Measurements from ENCODE around the gene DLG2. TPM values are rescaled to one million over a fixed set of nuclear protein-coding genes. Genes with fewer than 3 reads are reported as not detected.

The DLG2 gene
- total RNA-seq, 4 donors from 2014 or later = 1.3 to 4.7 (median 2.4) TPM

- intact Hi-C loops (cut with DNase I; ENCODE audit: low total_unique reads) = no loop called here
- TF ChIP-seq CTCF (IDR thresholded peaks at IDR 0.05 in 4 of 5, conservative IDR thresholded peaks at IDR 0.05 in 1 of 5) = no peak
- no peak for TF ChIP-seq POLR2A (IDR thresholded peaks at IDR 0.05)
- Histone ChIP-seq H3K36me3 (no peaks in the 10 kb centered on the region), H3K27me3 (no peaks in the 10 kb centered on the region), H3K4me1 (no peaks in the 10 kb centered on the region), H3K4me3 (no peak overlapping the region), H3K27ac (no peak overlapping the region), H3K9me3 (no peaks in the 10 kb centered on the region)
- no peak for ATAC-seq
- in situ Hi-C loops (cut with MboI; ENCODE audit: low sequenced_read_pairs in 4 of 4) = no loop called here
- DNase-seq = no peak
These were observed 2080.8 kb downstream of the DLG2 start for GRCh38 chr11:83546368-83546767.

GRCh38 chr11:83545494-83546260, 2081.5 kb downstream of the DLG2 start:
- DNase-seq (no peak), ATAC-seq (no peak)
- Histone ChIP-seq H3K27me3 (no peaks in the 10 kb centered on the region), H3K36me3 (no peaks in the 10 kb centered on the region), H3K4me3 (no peak overlapping the region), H3K4me1 (no peaks in the 10 kb centered on the region), H3K27ac (no peak overlapping the region), H3K9me3 (no peaks in the 10 kb centered on the region)
- intact Hi-C loops (cut with DNase I; ENCODE audit: low total_unique reads) (no loop called here), in situ Hi-C loops (cut with MboI; ENCODE audit: low sequenced_read_pairs in 4 of 4) (no loop called here)
- no peak for TF ChIP-seq POLR2A (IDR thresholded peaks at IDR 0.05)
- no peak for TF ChIP-seq CTCF (IDR thresholded peaks at IDR 0.05 in 4 of 5, conservative IDR thresholded peaks at IDR 0.05 in 1 of 5)

- intact Hi-C loops (cut with DNase I; ENCODE audit: low total_unique reads) = no loop called here
- no peak for TF ChIP-seq POLR2A (IDR thresholded peaks at IDR 0.05)
- DNase-seq (no peak), ATAC-seq (no peak)
- Histone ChIP-seq H3K27ac (no peak overlapping the region), H3K27me3 (no peaks in the 10 kb centered on the region), H3K4me1 (no peaks in the 10 kb centered on the region), H3K36me3 (no peaks in the 10 kb centered on the region), H3K9me3 (no peaks in the 10 kb centered on the region), H3K4me3 (no peak overlapping the region)
- in situ Hi-C loops (cut with MboI; ENCODE audit: low sequenced_read_pairs in 4 of 4) = no loop called here
These were observed 2082.3 kb downstream of the DLG2 start for GRCh38 chr11:83544846-83545245.

- H3K4me3 ChIP-seq = no peak overlapping the region
These were observed 2083.3 kb downstream of the DLG2 start for GRCh38 chr11:83543706-83544439.

More at GRCh38 chr11:83543706-83544439, 2083.3 kb downstream of the DLG2 start:
- TF ChIP-seq POLR2A (IDR thresholded peaks at IDR 0.05) (no peak), CTCF (IDR thresholded peaks at IDR 0.05 in 4 of 5, conservative IDR thresholded peaks at IDR 0.05 in 1 of 5) (no peak)
- Histone ChIP-seq H3K27ac (no peak overlapping the region), H3K4me1 (no peaks in the 10 kb centered on the region), H3K9me3 (no peaks in the 10 kb centered on the region), H3K27me3 (no peaks in the 10 kb centered on the region), H3K36me3 (no peaks in the 10 kb centered on the region)
- no peak for DNase-seq
- ATAC-seq = no peak
- intact Hi-C loops (cut with DNase I; ENCODE audit: low total_unique reads) (no loop called here), in situ Hi-C loops (cut with MboI; ENCODE audit: low sequenced_read_pairs in 4 of 4) (no loop called here)
